ENCODE results near the gene ADAM12.

ADAM12 gene

GRCh38 chr10:126081841-126082466, 306.3 kb downstream of the ADAM12 start:
- no peak for DNase-seq (ENCODE audit: low spot score)

- no peak for DNase-seq (ENCODE audit: low spot score)
These were observed 307.3 kb downstream of the ADAM12 start for GRCh38 chr10:126080879-126081411.

GRCh38 chr10:126080291-126080825, 307.9 kb downstream of the ADAM12 start:
- no peak for DNase-seq (ENCODE audit: low spot score)

- no peak for DNase-seq (ENCODE audit: low spot score)
These were observed 313.3 kb downstream of the ADAM12 start for GRCh38 chr10:126075009-126075408.

- no peak for DNase-seq (ENCODE audit: low spot score)
These were observed 314.0 kb downstream of the ADAM12 start for GRCh38 chr10:126074291-126074690.

GRCh38 chr10:126073606-126074005, 314.7 kb downstream of the ADAM12 start:
- DNase-seq (ENCODE audit: low spot score): no peak

- DNase-seq (ENCODE audit: low spot score): no peak
These were observed 315.7 kb downstream of the ADAM12 start for GRCh38 chr10:126072622-126073021.

- no peak for DNase-seq (ENCODE audit: low spot score)
These were observed 317.6 kb downstream of the ADAM12 start for GRCh38 chr10:126070476-126071215.

- DNase-seq (ENCODE audit: low spot score): no peak
These were observed 320.0 kb downstream of the ADAM12 start for GRCh38 chr10:126068322-126068721.

- no peak for DNase-seq (ENCODE audit: low spot score)
These were observed 321.8 kb downstream of the ADAM12 start for GRCh38 chr10:126066456-126066855.

- DNase-seq (ENCODE audit: low spot score): no peak
These were observed 322.4 kb downstream of the ADAM12 start for GRCh38 chr10:126065751-126066377.

- DNase-seq (ENCODE audit: low spot score): no peak
These were observed 323.8 kb downstream of the ADAM12 start for GRCh38 chr10:126064512-126064911.

- no peak for DNase-seq (ENCODE audit: low spot score)
These were observed 324.9 kb downstream of the ADAM12 start for GRCh38 chr10:126063353-126063791.

- DNase-seq (ENCODE audit: low spot score): no peak
These were observed 325.9 kb downstream of the ADAM12 start for GRCh38 chr10:126062131-126063032.

- DNase-seq (ENCODE audit: low spot score): no peak
These were observed 326.8 kb downstream of the ADAM12 start for GRCh38 chr10:126061526-126061925.

GRCh38 chr10:126060261-126060931, 327.9 kb downstream of the ADAM12 start:
- no peak for DNase-seq (ENCODE audit: low spot score)

GRCh38 chr10:126059076-126059826, 329.0 kb downstream of the ADAM12 start:
- no peak for DNase-seq (ENCODE audit: low spot score)

GRCh38 chr10:126058507-126058906, 329.8 kb downstream of the ADAM12 start:
- no peak for DNase-seq (ENCODE audit: low spot score)

GRCh38 chr10:126058104-126058503, 330.2 kb downstream of the ADAM12 start:
- no peak for DNase-seq (ENCODE audit: low spot score)

GRCh38 chr10:126057494-126057893, 330.8 kb downstream of the ADAM12 start:
- DNase-seq (ENCODE audit: low spot score): no peak
